A549 treated with ZK216348 at 1 μM for 4 hours (cell line): Measurements from ENCODE around the gene GAGE12H. TPM values are rescaled to one million over a fixed set of nuclear protein-coding genes. Genes with fewer than 3 reads are reported as not detected.

ENCODE experiments used
- total RNA-seq: library from RNA; stranded (reverse); fragments of 200-300 nt; extraction: Qiagen RNA extraction; gene quantifications from 5 replicates; pipeline ENCODE4 v1.2.3, GENCODE V29; 2022; ENCODE audit warnings: low read depth

GAGE12H gene
- total RNA-seq = not detected in 5 replicates

DNA sequence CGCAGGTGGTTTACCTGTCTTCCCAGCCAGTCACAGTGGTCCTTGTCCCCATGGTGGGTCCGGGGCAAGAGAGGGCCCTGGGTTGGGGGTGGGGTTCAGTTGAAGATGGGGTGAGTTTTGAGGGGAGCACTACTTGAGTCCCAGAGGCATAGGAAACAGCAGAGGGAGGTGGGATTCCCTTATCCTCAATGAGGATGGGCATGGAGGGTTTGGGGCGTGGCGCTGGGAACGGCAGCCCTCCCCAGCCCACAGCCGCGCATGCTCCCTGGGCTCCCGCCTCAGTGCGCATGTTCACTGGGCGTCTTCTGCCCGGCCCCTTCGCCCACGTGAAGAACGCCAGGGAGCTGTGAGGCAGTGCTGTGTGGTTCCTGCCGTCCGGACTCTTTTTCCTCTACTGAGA is at the start of gene GAGE12H:
GAGE12H (plus strand) TSS at position 301 of the 400 bp plus-strand sequence. CDS start 1,155 bp downstream, outside the sequence.

GRCh38 chrX:49531877-49532276 is 47.9 kb upstream of the GAGE12H start, which contains the start of gene GAGE12C:
TSS of gene GAGE12C (plus strand) at chrX:49532177. CDS start at chrX:49533332, 1,155 bp downstream.

GRCh38 chrX:49541433-49541832 is 38.3 kb upstream of the GAGE12H start, which contains the start of gene GAGE12D:
TSS of gene GAGE12D (plus strand) at chrX:49541733. CDS start at chrX:49542888, 1,155 bp downstream.

GRCh38 chrX:49550989-49551388 is 28.8 kb upstream of the GAGE12H start, which contains the start of gene GAGE12E:
TSS of gene GAGE12E (plus strand) at chrX:49551289. CDS start at chrX:49552444, 1,155 bp downstream.

DNA sequence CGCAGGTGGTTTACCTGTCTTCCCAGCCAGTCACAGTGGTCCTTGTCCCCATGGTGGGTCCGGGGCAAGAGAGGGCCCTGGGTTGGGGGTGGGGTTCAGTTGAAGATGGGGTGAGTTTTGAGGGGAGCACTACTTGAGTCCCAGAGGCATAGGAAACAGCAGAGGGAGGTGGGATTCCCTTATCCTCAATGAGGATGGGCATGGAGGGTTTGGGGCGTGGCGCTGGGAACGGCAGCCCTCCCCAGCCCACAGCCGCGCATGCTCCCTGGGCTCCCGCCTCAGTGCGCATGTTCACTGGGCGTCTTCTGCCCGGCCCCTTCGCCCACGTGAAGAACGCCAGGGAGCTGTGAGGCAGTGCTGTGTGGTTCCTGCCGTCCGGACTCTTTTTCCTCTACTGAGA is 19.2 kb upstream of the GAGE12H start, which contains the start of gene GAGE12F:
GAGE12F (plus strand) TSS at position 301 of the 400 bp plus-strand sequence. CDS start 1,155 bp downstream, outside the sequence.

GRCh38 chrX:49570100-49570499 is 9.6 kb upstream of the GAGE12H start, which contains the start of gene GAGE12G:
TSS of gene GAGE12G (plus strand) at chrX:49570400. CDS start at chrX:49571555, 1,155 bp downstream.

GRCh38 chrX:49589196-49589595 is 9.4 kb downstream of the GAGE12H start, which contains the start of gene GAGE2A:
TSS of gene GAGE2A (plus strand) at chrX:49589496. CDS start at chrX:49590651, 1,155 bp downstream.

DNA sequence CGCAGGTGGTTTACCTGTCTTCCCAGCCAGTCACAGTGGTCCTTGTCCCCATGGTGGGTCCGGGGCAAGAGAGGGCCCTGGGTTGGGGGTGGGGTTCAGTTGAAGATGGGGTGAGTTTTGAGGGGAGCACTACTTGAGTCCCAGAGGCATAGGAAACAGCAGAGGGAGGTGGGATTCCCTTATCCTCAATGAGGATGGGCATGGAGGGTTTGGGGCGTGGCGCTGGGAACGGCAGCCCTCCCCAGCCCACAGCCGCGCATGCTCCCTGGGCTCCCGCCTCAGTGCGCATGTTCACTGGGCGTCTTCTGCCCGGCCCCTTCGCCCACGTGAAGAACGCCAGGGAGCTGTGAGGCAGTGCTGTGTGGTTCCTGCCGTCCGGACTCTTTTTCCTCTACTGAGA is 19.0 kb downstream of the GAGE12H start, which contains the start of gene GAGE1:
GAGE1 (plus strand) TSS at position 301 of the 400 bp plus-strand sequence. CDS start 1,155 bp downstream, outside the sequence.

Other genes starting within 250 kb of the GAGE12H start
- gene GAGE13, start 248.4 kb upstream of the GAGE12H start, total RNA-seq = not detected in 5 replicates
- gene GAGE12C, start 47.8 kb upstream of the GAGE12H start, total RNA-seq = not detected in 5 replicates
- not detected in 5 replicates for gene GAGE12D, start 38.2 kb upstream of the GAGE12H start, total RNA-seq
- gene GAGE12E, start 28.7 kb upstream of the GAGE12H start, total RNA-seq = not detected in 5 replicates
- gene GAGE12F, start 19.1 kb upstream of the GAGE12H start, total RNA-seq = not detected in 5 replicates
- gene GAGE12G, start 9.5 kb upstream of the GAGE12H start, total RNA-seq = not detected in 5 replicates
- not detected in 5 replicates for gene GAGE2A, start 9.5 kb downstream of the GAGE12H start, total RNA-seq
- not detected in 5 replicates for gene GAGE1, start 19.1 kb downstream of the GAGE12H start, total RNA-seq
- 0.25 to 0.44 TPM in 2 of 5 replicates, not detected in the others for gene PAGE1, start 116.0 kb downstream of the GAGE12H start, total RNA-seq
- gene PAGE4, start 249.4 kb downstream of the GAGE12H start, total RNA-seq = not detected in 5 replicates